GM18867 (cell line): ENCODE data around the gene CCDC90B.
A peak's percentile ranks its signal among the peaks of the same experiment; 100 is the strongest.
"Not testable (repeated sequence)": the region's sequence is repeated elsewhere in the genome, so short reads cannot be mapped to it uniquely, and the experiment has no call there.

Experiments
- ATAC-seq: cut with Tn5 transposase; IDR thresholded peaks from one replicate; pipeline ENCODE4 v1.9.1; 2021; ENCODE audit warnings: mild to moderate bottlenecking, moderate library complexity; ENCODE audit not compliant: unreplicated experiment

The CCDC90B gene

DNA sequence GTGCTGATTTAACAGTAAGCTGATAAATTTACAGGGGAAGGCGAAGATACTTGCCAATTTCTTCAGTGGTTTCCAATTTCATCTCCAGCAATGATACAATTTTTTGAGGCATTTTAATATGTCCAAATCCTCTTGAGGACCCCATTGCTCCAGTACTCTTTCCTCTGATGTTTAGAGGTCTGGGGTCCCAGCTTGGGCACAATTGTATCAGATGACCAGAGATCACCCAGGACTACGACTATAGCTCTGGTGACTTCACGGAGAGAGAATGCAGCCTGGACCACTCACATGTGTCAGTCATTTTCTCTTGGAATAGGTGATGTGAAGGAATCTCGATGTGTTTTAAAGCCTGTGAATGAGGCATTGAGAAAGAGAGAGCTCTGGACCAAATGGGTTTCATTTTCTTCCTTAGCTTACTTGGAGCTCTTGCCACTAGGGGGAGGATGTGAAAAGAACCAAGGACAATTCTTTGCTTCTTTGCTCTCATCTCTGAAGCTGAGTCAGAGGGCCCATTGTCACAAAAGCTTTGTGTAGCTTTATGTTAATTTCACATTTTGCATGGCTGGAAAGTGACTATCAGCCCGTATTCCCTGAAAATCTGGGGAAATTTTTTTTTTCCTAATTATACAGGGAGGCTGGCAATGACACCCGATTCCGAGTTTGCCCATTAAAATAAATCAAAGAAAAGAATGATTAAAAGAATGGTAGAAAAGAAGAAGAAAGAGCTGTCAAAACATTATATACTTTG lies 6.7 kb upstream of the CCDC90B start:
- ATAC-seq = peak; percentile 75

GRCh38 chr11:83287631-83288030 lies 1.5 kb upstream of the CCDC90B start:
- no peak for ATAC-seq

DNA sequence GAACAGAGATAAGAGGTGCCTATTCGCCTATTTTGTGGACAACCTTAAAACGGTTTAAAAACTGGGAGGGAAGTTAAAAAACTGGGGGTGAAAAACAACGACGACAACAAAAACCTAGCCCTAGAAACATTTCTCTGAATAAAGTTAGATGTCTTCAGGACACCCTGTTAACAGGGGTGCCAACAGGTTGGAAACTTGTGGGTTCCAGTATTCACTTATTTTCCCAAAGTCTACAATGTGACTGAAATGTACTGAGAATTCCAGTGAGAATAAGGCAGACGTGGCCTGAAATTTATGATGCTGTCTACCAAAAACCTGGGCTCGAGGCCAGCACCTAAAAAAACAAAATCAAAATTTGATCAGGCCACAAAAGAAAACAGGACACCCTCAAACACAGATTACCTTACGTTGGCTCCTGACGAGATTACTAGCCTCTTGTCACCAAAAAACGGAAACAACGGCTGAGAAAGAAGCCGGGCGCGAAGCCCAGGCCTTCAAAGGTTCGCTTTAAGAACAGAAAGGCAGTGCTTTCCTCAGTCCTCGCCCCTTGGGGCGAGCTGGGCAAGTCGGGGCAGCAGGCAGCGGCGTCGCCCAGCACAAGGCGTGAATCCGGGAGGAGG lies 906 bp downstream of the CCDC90B start:
- ATAC-seq = peak; percentile 48

GRCh38 chr11:83284501-83285150 lies 1.5 kb downstream of the CCDC90B start:
- ATAC-seq = no peak

GRCh38 chr11:83282084-83282716 lies 4.0 kb downstream of the CCDC90B start:
- no peak for ATAC-seq

DNA sequence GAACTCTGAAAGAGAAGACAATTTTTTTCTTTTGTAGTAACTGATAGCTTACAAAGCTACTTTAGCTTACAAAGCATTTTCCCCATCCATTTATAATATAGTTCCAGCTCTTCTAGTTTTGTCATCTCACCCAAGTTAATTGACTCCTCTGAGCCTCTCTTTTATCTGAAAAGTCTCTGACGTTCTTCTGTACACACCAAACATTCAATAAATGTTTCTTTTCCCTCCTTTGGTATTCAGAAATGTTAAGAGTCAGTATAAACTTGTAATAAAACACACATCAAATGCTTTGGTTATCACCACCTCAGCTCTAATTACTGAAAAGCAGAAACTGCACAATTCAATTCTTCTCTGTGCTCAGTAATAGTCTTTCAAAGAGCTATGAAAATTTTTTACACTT lies 5.9 kb downstream of the CCDC90B start:
- no peak for ATAC-seq

DNA sequence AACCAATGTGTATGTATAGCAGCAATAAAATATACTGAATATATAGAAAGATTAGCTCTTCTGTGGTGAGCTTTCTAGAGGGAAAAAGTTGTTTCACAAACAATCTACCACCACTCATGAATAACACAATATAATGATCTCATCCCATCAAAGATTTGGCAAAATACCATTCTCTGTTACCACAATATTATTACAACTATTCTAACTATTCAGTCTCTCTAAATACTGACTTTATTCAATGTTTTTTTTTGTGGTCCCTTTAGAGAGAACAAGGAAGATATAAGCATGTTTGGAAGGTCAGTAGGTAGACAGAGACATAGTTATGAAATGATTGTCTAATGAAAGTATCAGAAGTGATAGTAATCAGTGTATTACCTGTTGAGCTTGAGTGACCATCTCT lies 7.8 kb downstream of the CCDC90B start:
- ATAC-seq = no peak

GRCh38 chr11:83275888-83276641 lies 10.1 kb downstream of the CCDC90B start:
- ATAC-seq = no peak

- ATAC-seq = no peak
These were observed 13.5 kb downstream of the CCDC90B start for GRCh38 chr11:83272627-83273026.

DNA sequence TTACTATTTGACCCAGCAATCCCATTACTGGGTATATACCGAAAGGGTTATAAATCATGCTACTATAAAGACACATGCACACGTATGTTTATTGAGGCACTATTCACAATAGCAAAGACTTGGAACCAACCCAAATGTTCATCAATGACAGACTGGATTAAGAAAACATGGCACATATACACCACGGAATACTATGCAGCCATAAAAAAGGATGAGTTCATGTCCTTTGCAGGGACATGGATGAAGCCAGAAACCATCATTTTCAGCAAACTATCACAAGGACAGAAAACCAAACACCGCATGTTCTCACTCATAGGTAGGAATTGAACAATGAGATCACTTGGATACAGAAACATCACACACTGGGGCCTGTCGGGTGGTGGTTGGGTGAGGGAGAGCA lies 14.4 kb downstream of the CCDC90B start:
- ATAC-seq = not testable (repeated sequence)

- ATAC-seq = not testable (repeated sequence)
These were observed 17.1 kb downstream of the CCDC90B start for GRCh38 chr11:83269080-83269479.

DNA sequence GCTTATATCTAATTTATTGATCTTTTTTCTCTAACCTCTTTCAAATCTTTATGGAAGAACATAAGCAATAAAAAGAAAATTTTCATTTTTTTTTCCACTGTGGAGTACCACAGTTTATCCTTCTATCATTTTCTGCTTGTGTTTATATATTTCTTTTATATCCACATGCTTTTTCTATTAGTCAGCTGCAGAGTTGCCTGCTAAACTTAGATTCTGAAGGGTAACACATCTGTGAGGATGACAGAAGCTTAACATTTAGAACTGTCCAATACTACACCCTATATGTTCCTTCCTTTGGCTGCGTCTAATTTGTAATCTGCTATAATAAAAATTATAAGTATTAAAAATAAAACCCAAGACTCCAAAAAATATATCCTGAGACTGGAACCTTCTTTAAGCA lies 20.8 kb downstream of the CCDC90B start:
- no peak for ATAC-seq

- ATAC-seq = no peak
These were observed 26.6 kb downstream of the CCDC90B start for GRCh38 chr11:83259559-83259958.

DNA sequence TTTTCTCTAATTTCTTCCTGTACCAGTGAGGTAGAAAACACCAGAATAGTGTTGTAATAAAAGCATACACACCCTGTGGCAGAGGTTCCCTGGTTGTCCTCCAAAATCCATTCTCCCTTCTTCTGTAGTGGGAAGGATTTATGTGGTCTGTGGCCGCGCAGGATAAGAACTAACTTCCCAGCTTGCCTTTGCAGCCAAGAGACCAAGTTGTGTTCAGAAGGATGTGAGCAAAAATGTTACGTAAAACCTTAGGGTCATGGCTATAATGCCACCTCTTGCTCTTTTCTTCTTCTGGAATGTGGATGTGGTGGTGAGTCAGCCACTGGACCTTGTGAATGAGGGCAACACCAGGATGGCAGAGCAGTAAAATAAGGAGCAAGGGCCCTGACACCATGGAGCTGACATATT lies 28.4 kb downstream of the CCDC90B start:
- ATAC-seq = no peak

- ATAC-seq = no peak
These were observed 29.4 kb downstream of the CCDC90B start for GRCh38 chr11:83256602-83257340.

DNA sequence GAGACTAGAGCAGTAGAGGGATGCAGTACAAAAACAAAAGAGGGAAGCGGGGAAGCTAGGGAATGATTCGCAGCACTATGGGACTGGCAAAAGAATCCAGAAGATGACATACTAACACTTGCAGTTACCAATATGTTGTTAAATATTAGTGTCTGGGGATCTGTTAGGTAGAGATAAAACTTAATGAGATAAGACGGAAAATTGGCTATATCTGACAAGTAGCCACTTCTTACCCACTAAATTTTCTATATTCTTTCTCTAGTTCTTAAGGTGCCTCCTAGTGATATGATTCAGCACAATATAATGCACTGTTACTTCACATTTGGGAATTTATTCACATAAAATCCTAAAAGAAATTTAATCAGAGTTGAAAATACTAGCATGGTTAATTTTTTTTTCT lies 30.8 kb downstream of the CCDC90B start:
- no peak for ATAC-seq

DNA sequence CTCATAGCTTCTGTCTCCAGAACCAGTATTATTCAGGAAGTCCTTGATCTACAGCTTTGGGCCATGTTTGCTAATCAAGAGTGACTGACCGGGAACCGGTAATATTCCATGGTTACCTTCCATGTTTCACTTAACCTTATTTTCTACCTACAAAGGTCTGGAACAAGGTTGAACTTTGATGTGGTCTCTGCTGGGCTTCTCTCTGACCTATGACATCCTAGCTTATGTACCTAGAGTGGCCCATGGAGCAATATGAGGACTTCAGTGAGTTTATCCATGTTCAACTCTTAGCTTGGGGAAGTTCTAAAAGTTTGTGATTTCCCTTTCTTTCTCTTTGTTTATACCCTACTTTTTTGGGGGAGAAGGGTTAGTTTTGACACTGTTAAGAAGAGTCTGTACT lies 33.2 kb downstream of the CCDC90B start:
- ATAC-seq = no peak

GRCh38 chr11:83252266-83252665 lies 33.9 kb downstream of the CCDC90B start:
- no peak for ATAC-seq

- peak; percentile 87 for ATAC-seq
These were observed 36.1 kb downstream of the CCDC90B start for GRCh38 chr11:83249972-83250593.

DNA sequence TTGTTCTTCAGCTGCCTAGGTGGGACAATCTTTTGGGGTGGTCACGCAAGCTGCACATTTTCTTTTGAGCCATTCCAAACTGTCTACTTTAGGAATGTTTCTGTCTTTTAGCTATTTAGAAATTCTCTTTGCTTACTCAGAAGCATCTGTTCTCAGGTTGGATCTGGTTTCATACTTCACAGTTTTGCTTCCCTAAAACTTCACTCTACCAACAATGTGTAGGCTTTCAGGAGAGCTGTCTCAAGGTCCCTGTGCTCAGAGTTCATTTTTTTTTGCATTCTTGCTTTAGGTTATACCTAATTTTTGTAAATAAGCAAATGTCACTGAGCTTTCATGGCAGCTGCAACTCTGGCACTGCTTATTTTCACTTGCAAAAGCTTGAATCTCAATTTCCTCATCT lies 36.7 kb downstream of the CCDC90B start:
- ATAC-seq = peak; percentile 30
